Measurements from ENCODE around the gene GLRX.

Gene GLRX

GRCh38 chr5:95859661-95860060, 37.1 kb upstream of the GLRX start:
- H3K4me3 ChIP-seq (replicated peaks; ENCODE audit: low read depth, low read length): peak overlapping the region; percentile 46
- no peak for DNase-seq (ENCODE audit: low read depth)
- no peak for TF ChIP-seq CTCF (IDR thresholded peaks at IDR 0.05; ENCODE audit: low read length, missing control alignments)

GRCh38 chr5:95858661-95859595, 36.4 kb upstream of the GLRX start:
- DNase-seq (ENCODE audit: low read depth): peak; percentile 99
- peak; percentile 96 for TF ChIP-seq CTCF (IDR thresholded peaks at IDR 0.05; ENCODE audit: low read length, missing control alignments)
- H3K4me3 ChIP-seq (replicated peaks; ENCODE audit: low read depth, low read length): peak overlapping the region; percentile 46

- TF ChIP-seq CTCF (IDR thresholded peaks at IDR 0.05; ENCODE audit: low read length, missing control alignments): no peak
- peak; percentile 96 for DNase-seq (ENCODE audit: low read depth)
- peak overlapping the region; percentile 46 for H3K4me3 ChIP-seq (replicated peaks; ENCODE audit: low read depth, low read length)
Observed at GRCh38 chr5:95858023-95858461, 35.5 kb upstream of the GLRX start.

- peak; percentile 79 for DNase-seq (ENCODE audit: low read depth)
- no peak overlapping the region for H3K4me3 ChIP-seq (replicated peaks; ENCODE audit: low read depth, low read length)
- TF ChIP-seq CTCF (IDR thresholded peaks at IDR 0.05; ENCODE audit: low read length, missing control alignments): no peak
Observed at GRCh38 chr5:95857185-95857945, 34.8 kb upstream of the GLRX start.

- no peak overlapping the region for H3K4me3 ChIP-seq (replicated peaks; ENCODE audit: low read depth, low read length)
- DNase-seq (ENCODE audit: low read depth): no peak
- TF ChIP-seq CTCF (IDR thresholded peaks at IDR 0.05; ENCODE audit: low read length, missing control alignments): no peak
Observed at GRCh38 chr5:95856501-95856981, 34.0 kb upstream of the GLRX start.

- no peak for DNase-seq (ENCODE audit: low read depth)
- no peak for TF ChIP-seq CTCF (IDR thresholded peaks at IDR 0.05; ENCODE audit: low read length, missing control alignments)
- no peak overlapping the region for H3K4me3 ChIP-seq (replicated peaks; ENCODE audit: low read depth, low read length)
Observed at GRCh38 chr5:95853490-95853889, 31.0 kb upstream of the GLRX start.
